NCI-H774 (cell line): ENCODE measurements around the gene TACC2.
"Not testable (repeated sequence)": the region's sequence is repeated elsewhere in the genome, so short reads cannot be mapped to it uniquely, and the experiment has no call there.

Source experiments
- DNase-seq: peaks from one replicate; lab custom pipeline; 2025; lab: John Stamatoyannopoulos, UW

The TACC2 gene, protein sequence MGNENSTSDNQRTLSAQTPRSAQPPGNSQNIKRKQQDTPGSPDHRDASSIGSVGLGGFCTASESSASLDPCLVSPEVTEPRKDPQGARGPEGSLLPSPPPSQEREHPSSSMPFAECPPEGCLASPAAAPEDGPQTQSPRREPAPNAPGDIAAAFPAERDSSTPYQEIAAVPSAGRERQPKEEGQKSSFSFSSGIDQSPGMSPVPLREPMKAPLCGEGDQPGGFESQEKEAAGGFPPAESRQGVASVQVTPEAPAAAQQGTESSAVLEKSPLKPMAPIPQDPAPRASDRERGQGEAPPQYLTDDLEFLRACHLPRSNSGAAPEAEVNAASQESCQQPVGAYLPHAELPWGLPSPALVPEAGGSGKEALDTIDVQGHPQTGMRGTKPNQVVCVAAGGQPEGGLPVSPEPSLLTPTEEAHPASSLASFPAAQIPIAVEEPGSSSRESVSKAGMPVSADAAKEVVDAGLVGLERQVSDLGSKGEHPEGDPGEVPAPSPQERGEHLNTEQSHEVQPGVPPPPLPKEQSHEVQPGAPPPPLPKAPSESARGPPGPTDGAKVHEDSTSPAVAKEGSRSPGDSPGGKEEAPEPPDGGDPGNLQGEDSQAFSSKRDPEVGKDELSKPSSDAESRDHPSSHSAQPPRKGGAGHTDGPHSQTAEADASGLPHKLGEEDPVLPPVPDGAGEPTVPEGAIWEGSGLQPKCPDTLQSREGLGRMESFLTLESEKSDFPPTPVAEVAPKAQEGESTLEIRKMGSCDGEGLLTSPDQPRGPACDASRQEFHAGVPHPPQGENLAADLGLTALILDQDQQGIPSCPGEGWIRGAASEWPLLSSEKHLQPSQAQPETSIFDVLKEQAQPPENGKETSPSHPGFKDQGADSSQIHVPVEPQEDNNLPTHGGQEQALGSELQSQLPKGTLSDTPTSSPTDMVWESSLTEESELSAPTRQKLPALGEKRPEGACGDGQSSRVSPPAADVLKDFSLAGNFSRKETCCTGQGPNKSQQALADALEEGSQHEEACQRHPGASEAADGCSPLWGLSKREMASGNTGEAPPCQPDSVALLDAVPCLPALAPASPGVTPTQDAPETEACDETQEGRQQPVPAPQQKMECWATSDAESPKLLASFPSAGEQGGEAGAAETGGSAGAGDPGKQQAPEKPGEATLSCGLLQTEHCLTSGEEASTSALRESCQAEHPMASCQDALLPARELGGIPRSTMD (N-terminal part only)

GRCh38 chr10:121988361-121989324 is at the start of gene TACC2:
Gene TACC2 (plus strand): TSS chr10:121989163. CDS start chr10:122021982, 32,819 bp downstream.
- no peak for DNase-seq

GRCh38 chr10:121941532-121941931 is 47.4 kb upstream of the TACC2 start:
- DNase-seq: no peak

DNA sequence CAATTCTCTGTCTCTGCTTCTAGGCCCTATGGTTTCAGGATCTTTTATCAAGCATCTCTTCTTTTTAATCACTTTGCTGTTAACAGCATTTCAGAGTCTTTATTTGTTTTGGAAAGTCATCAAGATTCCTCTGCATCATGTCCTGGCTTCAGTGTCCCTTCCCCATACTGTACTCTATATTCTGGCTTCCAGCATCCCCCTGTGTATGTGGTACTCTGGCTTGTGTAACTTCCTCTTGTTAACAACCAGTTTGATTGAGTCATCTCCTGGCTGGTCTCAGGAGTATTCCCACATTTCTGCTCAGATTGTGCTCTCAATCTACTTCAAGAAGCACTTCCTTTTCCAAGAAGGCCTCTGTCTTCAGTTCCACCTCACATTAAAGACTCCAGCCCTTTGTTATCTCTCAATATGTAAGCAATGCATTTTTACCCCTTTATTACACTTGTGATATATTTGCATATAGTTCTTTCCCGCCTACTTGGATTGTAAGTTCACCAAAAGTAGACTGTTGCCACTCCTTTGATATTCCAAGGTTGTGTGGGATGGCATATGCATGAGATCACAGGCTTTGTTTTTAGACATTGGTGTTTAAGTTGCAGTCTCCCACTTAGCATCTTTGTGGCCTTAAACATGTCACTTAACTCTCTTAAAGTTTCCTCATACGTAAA is 46.1 kb upstream of the TACC2 start:
- no peak for DNase-seq

DNA sequence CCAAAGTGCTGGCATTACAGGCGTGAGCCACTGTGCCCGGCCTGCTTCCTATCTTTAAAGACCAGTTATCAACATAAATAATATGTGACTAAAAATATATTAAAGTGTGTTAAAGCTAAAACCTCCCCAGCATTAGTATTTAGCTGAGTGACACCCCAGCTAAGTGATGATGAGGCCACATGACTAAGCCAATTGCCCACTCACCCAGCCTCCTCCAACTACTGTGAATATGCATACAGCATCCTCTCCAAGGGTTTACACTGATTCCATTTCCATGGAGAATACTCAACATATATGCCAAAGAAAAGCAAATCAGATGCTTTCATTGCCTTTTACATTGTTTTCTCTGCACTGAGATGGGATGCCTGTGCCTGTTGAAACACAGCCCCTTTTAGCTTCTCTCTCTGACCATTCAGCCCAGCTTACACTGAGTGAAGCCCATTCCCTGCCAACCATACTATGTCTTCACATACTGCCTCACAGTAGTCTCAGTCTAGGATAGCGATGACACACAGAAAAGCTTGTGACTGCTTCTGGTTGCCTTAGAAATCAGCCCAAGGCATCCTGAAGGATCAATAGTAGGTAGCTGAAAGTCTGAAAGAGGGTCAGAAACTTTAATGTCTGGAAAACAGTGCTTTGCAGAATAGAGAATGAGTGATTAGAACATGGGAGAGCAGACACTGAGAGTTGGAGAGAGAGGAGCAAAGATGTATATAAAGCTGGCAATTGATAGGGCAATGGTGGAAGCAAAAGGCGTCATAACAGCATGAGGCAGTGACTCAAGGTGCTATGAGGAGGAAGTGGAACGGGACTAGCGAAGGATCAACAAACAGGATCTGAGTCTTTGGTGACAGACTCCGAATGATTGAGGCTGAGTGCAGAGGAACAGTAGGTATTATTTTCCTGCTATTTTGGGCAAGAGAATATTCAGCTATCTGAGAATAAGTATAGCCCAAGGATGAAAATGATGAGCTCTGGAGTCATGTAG is 41.3 kb upstream of the TACC2 start:
- DNase-seq: no peak

GRCh38 chr10:121949049-121949448 is 39.9 kb upstream of the TACC2 start:
- DNase-seq: no peak

DNA sequence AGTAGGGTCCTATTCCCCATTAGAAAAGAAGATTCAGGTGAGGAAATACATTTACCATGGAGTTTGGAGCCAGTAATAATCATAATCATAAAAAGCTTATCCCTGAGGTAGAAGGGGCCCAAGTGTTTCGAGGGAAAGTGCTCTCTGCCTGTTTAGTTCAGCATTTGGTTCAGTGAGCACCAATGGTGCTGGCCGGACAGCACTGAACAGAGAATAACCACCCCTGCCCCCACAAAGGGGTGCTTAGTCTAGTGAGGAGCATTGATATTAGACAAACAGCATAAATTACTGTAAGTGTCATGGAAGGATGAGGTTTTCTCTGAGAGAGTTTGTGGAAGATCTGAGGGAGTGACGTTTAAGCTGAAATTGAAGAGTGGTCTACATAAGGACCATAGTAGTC is 39.5 kb upstream of the TACC2 start:
- no peak for DNase-seq

DNA sequence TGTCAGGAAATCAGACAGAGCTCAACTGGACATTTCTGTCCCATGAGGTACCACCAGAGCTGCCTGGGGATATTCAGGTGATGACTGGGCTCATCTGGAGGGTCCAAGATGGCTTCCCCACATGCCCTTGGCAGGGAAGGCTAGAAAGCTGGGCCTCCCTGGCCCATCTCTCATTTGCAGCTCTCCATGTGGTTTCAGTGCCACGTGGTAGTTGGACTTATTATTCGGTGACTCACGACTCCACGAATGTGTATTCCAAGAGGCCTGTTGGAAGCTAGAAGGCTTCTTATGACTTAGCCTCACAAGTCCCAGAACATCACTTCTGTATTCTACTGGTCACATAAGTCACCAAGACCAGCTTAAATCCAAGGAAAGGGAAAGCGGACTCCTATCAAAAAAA is 36.7 kb upstream of the TACC2 start:
- no peak for DNase-seq

GRCh38 chr10:121956111-121957061 is 32.6 kb upstream of the TACC2 start:
- DNase-seq: no peak

DNA sequence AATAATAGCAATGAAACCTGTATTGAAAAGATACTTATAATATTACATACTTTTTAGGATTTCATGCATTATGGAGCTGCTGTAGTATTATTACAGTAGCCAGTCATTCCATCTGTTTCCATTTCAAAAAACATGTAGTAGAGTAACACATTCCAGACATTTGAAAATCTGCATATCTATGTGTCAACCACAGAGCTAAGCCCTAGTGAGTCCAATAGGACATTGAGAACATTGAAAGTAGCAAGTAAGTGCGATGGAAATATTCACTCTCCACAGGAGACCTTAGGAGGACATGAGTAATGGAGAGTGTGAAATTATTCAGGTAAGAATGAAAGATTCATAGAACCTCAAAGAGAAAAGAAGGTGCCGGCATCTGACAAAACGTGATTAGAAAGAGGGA is 29.3 kb upstream of the TACC2 start:
- DNase-seq: no peak

GRCh38 chr10:121961456-121961855 is 27.5 kb upstream of the TACC2 start:
- no peak for DNase-seq

DNA sequence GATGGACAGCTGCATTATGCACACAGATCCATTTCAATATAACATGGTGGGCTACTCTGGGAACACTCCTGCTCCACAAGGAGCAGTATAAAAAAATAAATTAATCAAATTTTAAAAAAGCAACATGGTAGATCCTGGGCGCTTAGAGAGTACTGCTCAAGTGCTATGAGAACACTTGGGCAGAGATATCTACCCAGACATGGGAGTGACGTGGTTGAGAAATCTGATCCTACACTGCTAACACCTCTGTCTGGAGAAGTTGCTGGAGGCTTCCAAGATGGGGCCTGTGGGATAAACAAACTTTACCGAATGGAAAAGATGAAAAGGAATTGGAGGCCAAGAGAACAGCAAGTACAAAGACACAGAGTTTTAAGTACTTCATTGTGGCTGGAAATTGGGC is 23.0 kb upstream of the TACC2 start:
- DNase-seq: no peak

GRCh38 chr10:121969086-121969485 is 19.9 kb upstream of the TACC2 start:
- DNase-seq: not testable (repeated sequence)

GRCh38 chr10:121974019-121974534 is 14.9 kb upstream of the TACC2 start:
- no peak for DNase-seq

- DNase-seq: peak; percentile 30
Observed at GRCh38 chr10:121974535-121975294, 14.2 kb upstream of the TACC2 start, which contains the start of gene NSMCE4A. Gene NSMCE4A (minus strand): TSS chr10:121975217. CDS start chr10:121975165, 52 bp downstream.

- DNase-seq: no peak
Observed at GRCh38 chr10:121975295-121976086, 13.5 kb upstream of the TACC2 start.

- no peak for DNase-seq
Observed at GRCh38 chr10:121976607-121977006, 12.4 kb upstream of the TACC2 start.
